Muscle of arm (tissue), 14 donors: Measurements from ENCODE around the gene TDRD1. TPM values are rescaled to one million over a fixed set of nuclear protein-coding genes. Genes with fewer than 3 reads are reported as not detected.
A peak's percentile ranks its signal among the peaks of the same experiment; 100 is the strongest.
"Not testable (repeated sequence)": the region's sequence is repeated elsewhere in the genome, so short reads cannot be mapped to it uniquely, and the experiment has no call there.

Experiments used
- DNase-seq: peaks from one replicate; pipeline ENCODE4 v3.0.0-alpha.2; 2013
- long read RNA-seq, 11 donors: transcript quantifications; one replicate each; lab custom pipeline, GENCODE V29; 2026
- polyA plus RNA-seq, 12 donors: library from polyadenylated mRNA; unstranded; fragments of 120-200 nt; gene quantifications; one replicate each; pipeline ENCODE4 v1.2.1, GENCODE V29; 2013; ENCODE audit not compliant: insufficient read length in 12 of 12

TDRD1 gene, protein sequence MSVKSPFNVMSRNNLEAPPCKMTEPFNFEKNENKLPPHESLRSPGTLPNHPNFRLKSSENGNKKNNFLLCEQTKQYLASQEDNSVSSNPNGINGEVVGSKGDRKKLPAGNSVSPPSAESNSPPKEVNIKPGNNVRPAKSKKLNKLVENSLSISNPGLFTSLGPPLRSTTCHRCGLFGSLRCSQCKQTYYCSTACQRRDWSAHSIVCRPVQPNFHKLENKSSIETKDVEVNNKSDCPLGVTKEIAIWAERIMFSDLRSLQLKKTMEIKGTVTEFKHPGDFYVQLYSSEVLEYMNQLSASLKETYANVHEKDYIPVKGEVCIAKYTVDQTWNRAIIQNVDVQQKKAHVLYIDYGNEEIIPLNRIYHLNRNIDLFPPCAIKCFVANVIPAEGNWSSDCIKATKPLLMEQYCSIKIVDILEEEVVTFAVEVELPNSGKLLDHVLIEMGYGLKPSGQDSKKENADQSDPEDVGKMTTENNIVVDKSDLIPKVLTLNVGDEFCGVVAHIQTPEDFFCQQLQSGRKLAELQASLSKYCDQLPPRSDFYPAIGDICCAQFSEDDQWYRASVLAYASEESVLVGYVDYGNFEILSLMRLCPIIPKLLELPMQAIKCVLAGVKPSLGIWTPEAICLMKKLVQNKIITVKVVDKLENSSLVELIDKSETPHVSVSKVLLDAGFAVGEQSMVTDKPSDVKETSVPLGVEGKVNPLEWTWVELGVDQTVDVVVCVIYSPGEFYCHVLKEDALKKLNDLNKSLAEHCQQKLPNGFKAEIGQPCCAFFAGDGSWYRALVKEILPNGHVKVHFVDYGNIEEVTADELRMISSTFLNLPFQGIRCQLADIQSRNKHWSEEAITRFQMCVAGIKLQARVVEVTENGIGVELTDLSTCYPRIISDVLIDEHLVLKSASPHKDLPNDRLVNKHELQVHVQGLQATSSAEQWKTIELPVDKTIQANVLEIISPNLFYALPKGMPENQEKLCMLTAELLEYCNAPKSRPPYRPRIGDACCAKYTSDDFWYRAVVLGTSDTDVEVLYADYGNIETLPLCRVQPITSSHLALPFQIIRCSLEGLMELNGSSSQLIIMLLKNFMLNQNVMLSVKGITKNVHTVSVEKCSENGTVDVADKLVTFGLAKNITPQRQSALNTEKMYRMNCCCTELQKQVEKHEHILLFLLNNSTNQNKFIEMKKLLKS
- under 1 TPM in 10 of 12 donors, not detected in 2; 0.08 to 0.44 (median 0.13) TPM for polyA plus RNA-seq
- long read RNA-seq, donor 1, result 0 reads
- long read RNA-seq, donor 2, result 0 reads
- long read RNA-seq, donor 3, result 0 reads
- long read RNA-seq, donor 4, result 0 reads
- long read RNA-seq, donor 5, result 0 reads
- long read RNA-seq, donor 6, result 0 reads
- long read RNA-seq, donor 7, result 0 reads
- long read RNA-seq, donor 8, result 0 reads
- long read RNA-seq, donor 9, result 0 reads
- long read RNA-seq, donor 10, result 0 reads
- long read RNA-seq, donor 11, result 0 reads

- no peak for DNase-seq
Observed at GRCh38 chr10:114179148-114179547, at the start of gene TDRD1. TDRD1 (plus strand) TSS chr10:114179353; CDS start chr10:114187832, 8,479 bp downstream.

DNA sequence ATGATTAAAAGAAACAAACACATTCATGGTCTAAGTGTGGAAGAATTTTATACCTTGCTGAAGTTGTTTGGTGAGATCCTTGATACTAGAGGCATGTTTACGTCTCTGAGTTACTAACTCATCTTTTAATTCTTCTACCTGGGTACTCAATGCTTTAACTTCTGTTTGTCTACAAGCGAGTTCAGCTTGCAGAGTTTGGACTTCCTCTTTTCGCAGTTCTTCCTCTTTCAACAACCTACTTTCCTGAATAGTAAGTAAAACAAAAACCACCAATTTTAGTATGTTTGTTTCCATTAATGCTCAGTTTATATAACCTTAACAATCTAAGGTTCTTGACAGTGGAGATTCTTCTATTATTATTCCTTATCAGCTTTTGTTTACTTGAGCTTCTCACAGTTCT, 48.1 kb upstream of the TDRD1 start:
- DNase-seq, result no peak

DNA sequence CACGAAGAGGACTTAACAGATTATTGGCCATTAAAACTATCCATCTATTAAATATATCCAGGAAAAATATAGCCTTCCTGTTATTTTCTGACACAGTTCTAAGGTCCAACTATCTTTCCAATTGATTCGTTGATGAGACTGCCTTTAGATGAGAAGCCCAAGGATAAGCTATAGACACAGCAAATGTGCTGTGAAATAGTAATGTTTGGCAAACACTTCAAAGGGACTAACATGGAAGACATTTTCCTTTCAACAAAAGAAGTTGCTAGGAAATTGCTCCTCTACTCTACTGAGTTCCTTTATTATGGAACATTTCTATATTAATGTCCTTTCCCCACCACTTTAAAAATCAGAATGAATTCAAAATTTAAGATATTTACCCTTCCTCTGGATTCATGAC, 43.7 kb upstream of the TDRD1 start:
- DNase-seq, result no peak

DNA sequence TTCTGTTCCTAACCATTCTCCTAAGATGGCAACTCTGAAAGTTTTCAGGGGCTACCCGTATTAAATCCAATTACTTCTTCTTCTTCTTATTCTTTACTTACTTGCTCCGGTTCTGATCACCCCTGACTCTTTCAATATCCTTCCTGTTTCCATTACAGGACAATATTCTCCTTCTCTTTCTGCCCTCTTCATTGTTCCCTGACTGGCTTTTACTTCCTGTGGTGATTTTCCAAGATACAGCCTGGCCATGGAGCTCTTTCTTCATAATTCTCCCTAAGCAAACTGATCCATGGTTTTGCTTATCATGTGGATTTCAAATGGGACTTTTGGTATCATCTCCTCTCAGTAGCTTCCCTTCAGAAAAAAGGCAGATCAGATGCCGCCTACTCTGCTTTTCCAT, 40.6 kb upstream of the TDRD1 start:
- no peak for DNase-seq

DNA sequence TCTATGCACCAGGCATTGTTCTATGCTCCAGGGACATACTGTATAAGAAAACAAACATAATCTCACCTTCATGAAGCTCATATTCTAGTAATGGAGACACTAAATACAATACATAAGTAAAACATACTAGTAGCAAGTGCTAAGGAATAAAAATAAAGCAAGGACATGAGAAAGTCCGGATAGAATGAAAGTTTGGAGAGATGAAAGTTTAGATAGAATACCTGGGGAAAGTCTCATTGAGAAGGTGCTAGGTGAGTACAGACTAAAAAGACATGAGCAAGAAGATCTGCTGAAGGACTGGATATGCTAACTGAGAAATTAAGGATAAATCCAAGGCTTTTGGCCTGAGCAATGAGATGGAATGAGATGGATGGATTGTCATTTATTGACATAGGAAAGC, 39.1 kb upstream of the TDRD1 start:
- no peak for DNase-seq

- DNase-seq, result not testable (repeated sequence)
Observed at GRCh38 chr10:114140827-114141226, 38.3 kb upstream of the TDRD1 start.

DNA sequence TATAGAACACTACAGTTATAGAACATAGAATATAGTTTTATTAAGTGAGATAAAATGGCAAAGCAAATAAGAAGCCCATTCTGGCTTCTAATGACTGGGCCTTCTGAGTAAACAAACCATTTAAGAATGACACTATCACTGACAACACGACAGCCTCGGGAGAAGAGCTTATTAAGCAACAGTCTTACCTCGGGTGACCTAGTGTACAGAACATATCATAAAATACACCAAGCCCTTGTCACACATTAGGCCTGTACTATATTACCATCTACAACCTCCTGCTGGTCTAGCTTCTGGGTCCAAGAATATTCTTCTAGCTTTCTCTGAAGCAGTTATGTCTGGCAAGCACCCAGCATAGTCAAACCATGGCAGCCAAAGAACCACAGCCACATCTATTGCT, 37.1 kb upstream of the TDRD1 start:
- no peak for DNase-seq

GRCh38 chr10:114143160-114143559, 36.0 kb upstream of the TDRD1 start:
- no peak for DNase-seq

DNA sequence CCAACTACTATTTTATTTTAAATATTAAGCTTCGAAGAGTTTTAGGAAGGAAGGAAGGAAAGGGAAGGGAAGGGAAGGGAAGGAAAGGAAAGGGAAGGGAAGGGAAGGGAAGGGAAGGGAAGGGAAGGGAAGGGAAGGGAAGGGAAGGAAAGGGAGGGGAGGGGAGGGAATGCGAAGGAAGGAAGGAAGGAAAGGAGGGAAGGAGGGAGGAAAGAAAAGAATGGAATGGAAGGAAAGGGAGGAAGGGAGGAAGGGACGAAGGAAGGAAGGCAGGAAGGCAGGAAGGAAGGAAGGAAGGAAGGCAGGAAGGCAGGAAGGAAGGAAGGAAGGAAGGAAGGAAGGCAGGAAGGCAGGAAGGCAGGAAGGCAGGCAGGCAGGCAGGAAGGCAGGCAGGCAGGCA, 29.7 kb upstream of the TDRD1 start:
- DNase-seq, result not testable (repeated sequence)

DNA sequence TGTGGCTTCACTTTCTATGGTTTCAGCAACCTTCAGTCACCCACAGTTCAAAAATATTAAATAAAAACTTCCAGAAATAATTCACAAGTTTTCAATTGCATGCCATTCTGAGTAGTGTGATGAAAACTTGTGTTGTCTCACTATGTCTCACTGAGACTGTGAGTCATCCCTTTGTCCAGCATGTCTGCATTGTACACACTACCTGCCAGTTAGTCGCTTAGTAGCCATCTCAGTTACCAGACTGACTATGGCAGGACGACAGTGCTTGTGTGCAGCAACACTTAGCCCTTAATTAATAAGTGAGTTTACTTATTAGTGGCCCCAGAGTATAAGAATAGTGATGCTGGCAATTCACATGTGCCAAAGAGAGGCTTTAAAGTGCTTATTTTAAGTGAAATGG, 27.7 kb upstream of the TDRD1 start:
- DNase-seq, result no peak

DNA sequence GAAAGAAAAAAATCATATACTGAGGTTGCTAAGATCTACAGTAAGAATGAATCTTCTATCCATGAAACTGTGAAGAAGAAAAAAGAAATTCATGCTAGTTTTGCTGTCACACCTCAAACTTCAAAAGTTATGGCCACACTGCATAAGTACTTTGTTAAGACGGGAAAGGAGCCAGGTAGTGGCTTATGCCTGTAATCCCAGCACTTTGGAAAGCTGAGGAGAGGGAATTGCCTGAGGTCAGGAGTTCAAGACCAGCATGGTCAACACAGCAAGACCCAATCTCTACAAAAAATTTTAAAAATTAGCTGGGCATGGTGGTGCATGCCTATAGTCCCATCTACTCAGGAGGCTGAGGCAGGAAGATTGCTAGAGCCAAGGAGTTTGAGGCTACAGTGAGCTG, 27.3 kb upstream of the TDRD1 start:
- DNase-seq, result no peak

- DNase-seq, result no peak
Observed at GRCh38 chr10:114157912-114158311, 21.2 kb upstream of the TDRD1 start.

DNA sequence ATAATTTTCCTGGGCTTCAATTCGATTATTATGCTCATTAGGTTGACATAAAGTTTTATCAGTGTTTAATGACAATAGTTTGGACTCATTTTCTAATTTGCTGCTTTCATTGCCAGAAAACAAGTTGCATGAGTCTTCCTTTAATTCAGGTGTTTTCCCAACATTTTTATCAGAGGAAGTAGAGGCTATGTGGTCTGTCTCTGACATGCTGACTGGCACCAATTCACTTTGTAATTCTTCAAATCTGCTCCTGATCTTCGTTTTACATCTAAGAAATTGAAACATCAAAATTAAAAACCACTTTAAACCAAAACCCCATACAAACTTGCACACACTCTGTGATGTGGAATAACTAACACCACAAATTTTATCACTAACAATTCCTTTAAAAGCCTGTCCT, 16.1 kb upstream of the TDRD1 start:
- no peak for DNase-seq

DNA sequence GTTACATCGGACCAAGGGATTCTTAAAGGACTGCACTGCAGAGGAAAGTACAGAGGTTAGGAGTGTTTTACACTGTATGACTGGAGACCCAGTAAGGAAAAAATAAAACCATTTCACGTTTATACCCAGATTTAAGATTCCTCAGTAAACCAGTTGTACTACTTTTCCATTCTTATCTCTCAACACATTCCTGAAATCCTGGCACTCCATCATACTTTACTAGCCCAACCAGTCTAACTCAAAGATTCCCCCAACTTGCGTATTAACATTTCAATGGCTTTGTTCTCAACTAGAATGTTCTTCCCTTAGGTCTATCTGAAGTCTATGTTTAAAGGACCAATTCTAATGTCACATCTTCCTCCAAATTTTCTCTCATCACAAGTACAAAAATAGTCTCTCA, 13.1 kb upstream of the TDRD1 start:
- no peak for DNase-seq

DNA sequence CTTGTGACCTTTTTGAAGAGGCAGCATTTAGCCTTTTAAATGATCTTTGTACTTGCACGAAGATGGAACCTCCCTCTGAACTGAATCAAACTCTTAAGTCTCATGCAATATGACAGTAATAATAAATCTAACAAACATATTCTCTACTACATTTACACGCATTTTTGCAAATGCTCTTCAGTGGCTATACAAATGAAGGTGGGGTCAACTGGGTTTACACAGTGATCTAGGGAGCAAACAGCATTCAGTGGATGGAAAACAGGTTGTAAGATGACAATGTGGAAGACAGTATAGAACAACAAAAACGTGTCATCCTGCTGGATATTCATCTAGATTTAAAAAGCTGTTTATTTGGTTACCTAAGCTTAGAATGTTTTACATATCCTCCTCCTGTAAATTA, 12.7 kb upstream of the TDRD1 start:
- DNase-seq, result no peak

DNA sequence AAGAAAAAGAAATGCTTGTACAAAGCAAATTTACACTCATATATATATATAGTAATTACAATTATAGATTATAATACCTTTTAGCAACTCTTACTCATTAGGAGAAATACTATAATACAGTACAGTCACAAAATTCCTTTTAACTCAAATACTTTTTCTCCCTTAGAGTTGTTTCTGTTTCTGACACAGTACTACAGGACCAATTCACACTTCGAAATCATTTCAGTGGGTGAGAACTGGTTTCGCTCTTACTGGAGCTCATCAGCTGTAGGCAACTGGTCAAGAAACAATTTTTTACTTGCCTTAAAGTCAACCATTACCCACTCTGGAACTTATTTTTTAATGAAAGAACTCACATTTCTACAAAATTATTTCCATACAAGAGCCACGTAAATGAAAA, 11.2 kb upstream of the TDRD1 start:
- DNase-seq, result no peak

- no peak for DNase-seq
Observed at GRCh38 chr10:114168450-114169009, 10.6 kb upstream of the TDRD1 start.

DNA sequence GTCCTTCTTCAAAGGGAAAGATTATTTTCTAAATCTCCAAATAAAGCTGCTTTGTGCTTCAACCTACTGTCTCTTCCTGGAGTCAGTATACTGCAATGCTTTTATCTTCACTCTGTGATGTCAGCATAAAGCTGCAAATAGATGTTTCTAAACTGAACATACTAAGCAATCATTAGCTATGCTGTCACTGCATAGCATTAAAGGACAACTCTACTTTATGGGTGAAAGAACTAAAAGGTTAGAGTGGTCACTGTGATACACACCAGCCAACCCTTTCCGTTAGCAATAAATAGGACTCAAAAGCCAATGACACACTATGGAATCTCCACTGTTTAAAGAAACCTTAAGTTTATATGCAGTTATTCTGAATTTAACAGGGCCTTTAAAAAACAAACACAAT, 6.9 kb upstream of the TDRD1 start:
- peak; percentile 4 for DNase-seq

- DNase-seq, result peak; percentile 13
Observed at GRCh38 chr10:114172776-114173602, 6.2 kb upstream of the TDRD1 start.

GRCh38 chr10:114173603-114173920, 5.6 kb upstream of the TDRD1 start:
- DNase-seq, result no peak
